Amniotic epithelial cell (primary cell): ENCODE measurements around the gene FRA10AC1.

Source experiments
- DNase-seq: peaks from one replicate; pipeline ENCODE4 v3.0.0-alpha.2; 2010; ENCODE audit warnings: low read depth

The FRA10AC1 gene

DNA sequence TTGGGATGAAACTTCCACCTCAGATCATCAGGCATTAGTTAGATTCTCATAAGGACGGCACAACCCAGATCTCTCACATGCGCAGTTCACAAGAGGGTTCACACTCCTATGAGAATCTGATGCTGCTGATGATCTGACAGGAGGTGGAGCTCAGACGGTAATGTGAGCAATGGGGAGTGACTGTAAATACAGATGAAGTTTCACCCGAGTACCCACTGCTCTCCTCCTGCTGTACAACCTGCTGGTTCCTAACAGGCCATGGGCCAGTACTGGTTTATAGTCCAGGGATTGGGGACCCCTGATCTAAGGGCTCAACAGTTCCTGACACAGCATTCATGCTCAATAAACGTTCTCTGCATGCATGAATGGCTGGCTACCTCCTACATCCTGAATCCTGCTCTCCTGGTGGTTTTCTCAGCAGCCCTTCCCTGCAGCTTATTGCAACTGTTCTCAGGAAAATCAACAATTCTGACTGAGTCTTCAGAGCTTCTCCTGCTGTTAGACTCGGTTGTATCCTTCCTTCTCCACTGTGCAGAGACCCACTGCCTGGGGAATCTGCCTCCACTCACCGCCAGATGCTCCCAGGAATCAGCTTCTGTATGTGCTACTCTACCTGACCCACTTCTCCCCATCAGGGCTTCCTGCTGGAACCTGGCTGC, 72.6 kb downstream of the FRA10AC1 start:
- DNase-seq, result no peak

DNA sequence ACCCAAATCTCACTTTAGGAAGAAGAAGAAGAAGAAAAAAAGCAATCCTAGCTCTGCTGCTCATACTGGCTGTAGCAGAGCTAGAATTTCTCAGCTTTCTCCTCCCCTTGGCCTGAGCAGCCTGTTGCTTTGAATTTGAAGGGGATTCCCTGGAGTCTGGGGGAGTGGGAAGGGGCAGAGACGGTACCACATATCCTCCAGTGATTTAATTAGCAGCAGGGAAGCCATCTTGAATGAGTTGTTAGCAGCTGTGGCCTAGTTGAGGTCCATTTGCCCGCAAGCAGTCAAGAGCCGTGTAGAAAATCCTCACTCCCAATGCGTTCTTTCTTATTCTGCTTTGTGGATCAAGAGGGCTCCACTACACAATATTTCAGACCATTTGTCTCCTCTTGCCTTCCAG, 73.5 kb downstream of the FRA10AC1 start:
- DNase-seq, result no peak

DNA sequence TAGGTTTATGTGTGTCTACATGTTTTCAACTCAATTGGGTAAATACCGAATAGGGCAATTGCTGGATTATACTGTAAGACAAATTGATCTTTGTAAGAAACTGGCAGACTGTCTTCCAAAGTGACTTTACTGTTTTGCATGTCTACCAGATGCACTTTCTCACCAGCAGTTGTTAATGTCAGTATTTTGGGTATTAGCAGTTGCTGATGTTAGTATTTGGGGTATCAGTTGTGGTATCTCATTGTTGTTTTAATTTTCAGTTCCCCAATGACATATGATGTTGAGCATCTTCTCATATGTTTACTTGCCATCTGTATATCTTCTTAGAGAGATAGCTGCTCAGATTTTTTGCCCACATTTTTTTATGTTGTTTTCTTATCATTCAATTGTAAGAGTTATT, 79.5 kb downstream of the FRA10AC1 start:
- DNase-seq, result no peak

DNA sequence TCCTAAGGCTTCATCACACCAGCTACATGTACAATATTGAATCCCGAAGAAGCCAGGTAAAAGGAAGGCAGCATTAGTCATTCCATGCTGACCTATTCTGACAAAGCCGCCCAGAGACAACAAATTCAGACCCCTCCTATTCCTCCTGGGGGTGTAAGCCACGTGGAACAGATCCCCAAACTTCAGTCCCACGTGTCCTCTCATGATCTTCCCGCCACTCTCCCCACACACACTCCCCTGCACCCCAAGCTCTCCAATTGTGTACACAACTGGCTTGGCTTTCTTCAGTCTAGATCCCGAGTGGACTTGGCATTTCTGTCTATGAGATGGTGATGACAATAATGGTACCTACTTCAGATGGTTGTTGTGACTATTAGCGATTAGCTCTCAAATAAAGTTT, 81.5 kb downstream of the FRA10AC1 start:
- no peak for DNase-seq
